RPMI7951 (cell line): ENCODE results near the gene SH2D4B. TPM values are rescaled to one million over a fixed set of nuclear protein-coding genes. Genes with fewer than 3 reads are reported as not detected.
"Not testable (repeated sequence)": the region's sequence is repeated elsewhere in the genome, so short reads cannot be mapped to it uniquely, and the experiment has no call there.

Experiments used
- DNase-seq: peaks from one replicate; pipeline ENCODE4 v3.0.0-alpha.2; 2012; ENCODE audit warnings: low read depth
- total RNA-seq: library from RNA; depleted of rRNA; stranded (reverse); fragments of >200 nt; shearing (Covaris generic); gene quantifications from 2 replicates; pipeline ENCODE4 v1.2.3, GENCODE V29; 2014

SH2D4B gene
- total RNA-seq, 1 experiment from 2014 or later = not detected

DNA sequence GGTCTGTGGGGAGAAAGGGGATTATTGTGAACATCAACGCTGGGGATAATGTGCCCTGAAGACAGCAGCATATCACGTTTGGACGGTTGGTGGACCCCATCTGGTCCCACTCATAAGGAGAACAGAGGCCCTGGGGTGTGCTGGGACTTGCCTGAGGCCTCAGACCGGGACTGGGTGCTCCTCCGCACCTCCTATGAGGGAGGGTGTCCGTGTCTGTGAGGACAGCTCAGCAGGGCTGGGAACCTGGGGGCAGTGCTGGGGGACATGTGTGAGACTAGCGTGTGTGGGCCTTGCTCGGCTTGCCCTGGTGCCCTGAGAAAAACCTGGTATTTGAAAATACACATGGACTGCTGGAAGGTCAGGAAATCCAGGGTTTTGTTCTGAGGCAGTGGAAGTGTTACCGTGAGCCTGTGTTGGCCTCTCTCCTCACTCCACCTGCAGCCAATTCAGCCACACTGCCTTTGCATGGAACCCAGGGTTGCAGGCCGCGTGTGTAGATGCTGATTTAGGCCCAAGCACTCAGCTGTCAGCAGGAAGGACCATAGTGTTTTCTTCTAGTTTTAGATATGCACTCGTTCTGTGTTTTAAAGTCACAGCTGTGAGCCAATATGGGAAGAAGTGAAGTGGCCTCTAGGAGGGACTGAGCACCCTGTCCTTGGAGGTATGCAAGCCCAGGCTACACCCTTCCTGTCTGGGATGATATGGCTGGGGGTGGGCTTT lies 13.4 kb upstream of the SH2D4B start:
- DNase-seq = no peak

DNA sequence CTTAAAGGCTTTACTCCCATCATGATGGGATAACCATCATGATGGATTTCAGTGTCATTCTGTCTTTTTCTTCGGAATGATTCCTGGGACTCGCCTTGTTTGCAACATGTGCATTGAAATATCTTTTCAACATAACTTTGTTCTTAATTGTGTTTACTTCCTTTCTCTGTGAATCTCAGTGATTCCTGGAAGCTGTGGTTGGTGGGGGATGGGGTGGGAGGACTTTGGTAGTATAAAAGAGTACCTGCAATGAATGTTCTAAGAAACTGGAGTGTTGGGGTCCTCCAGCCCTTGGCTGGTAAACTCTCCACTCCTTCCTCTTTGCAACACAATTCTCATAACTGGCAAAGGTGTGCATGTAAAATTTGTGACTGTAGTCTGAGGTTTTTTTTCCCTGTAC lies 11.5 kb upstream of the SH2D4B start:
- DNase-seq = no peak

DNA sequence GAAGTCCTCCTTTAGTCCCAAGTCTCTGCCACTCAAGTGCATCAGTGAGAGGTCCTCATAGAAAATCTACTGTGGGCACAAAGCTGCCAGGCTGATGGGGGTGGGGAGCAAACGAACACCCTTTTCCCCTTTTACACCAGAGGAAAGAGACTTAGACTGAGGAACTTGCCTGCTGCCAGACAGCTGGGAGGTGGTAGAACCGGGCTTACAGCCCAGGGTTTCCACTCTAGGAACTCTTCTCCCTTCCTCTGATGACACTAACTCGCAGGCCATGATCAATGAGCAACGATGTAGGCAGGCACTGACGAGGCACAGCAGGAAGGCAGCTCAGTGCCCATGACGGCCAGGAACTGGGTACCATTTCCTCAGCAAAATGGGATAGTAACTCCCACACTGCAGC lies 11.0 kb upstream of the SH2D4B start:
- no peak for DNase-seq

DNA sequence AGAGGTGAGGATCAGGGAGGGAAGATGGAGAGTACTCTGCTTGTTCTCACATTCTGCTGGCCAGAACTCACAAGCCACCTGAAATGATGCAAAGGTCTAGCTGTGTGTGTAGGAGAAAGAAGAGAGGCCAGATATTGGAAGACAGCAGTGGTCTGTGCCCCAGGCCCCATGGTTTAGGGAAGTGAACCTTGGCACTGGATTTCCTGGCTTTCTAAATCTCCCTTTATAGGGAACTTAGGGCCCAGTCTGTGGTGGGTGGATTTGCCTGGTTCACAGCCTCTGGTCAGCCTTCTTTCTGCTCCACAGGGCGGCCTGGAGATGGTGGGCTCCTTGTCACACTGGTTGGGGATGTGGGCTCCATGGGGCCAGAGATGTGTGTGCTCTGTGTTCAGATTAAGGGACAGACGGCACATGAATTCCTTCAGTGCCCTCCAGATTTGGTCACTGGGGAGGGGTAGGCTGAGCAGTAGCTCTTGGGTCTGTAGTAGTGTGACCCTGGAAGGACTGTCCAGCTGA lies 9.5 kb upstream of the SH2D4B start:
- no peak for DNase-seq

DNA sequence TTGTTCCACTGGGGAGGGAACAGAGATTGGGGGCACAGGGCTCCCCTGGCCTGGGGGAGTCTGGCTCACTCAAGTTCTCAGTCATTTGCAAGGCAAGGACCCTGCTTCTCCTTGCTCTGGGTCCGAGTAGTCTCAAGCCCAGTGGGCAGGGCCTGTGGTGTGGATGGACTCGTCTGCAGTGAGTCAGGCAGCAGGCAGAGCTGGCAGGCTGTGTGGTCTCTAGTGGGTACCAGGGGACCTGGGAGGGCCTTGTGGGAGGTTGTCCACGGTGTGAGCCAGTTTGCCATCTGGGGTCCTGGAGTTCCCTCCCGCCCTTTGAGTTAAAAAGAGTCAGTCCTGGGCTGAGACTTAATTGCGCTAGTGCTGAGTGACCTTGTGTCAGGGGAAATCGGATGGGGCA lies 8.8 kb upstream of the SH2D4B start:
- DNase-seq = no peak

DNA sequence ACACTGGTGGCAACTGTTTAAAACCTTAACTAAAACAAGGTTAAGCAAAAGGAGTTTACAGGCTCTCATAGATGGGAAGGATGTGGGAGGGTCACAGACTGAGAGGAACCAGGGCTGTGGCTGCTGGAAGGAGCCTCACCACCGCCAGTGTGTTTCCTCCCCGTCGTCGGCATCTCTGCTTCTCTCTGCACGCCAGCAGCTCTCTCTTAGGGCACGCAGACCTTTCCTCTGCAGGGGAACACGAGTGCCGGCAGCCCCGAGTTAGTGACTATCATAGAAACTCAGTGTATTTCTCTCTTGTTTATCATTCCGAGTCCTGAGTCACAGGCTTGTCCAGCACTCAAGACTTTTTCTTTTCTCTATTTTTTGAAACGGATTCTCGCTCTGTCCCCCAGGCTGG lies 8.1 kb upstream of the SH2D4B start:
- no peak for DNase-seq

DNA sequence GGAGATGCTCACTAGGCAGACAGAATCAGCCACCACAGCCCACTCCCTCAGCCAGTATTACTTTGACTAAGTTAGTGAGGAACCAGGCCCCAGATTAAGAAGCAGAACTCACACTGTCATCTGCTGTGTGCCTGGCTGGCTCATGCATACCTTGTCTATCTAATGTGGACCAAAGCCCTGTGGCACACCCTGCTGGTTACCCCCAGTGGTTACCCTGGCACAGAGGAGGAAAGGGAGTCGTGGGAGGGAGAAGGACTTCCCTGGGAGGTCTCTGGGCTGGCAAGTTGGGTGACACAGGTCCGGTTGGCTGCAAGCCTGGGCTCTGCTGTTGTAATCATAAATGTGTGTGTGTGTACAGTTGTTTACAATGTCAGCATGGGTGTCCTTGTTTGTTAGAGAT lies 7.5 kb upstream of the SH2D4B start:
- DNase-seq = peak; percentile 66

DNA sequence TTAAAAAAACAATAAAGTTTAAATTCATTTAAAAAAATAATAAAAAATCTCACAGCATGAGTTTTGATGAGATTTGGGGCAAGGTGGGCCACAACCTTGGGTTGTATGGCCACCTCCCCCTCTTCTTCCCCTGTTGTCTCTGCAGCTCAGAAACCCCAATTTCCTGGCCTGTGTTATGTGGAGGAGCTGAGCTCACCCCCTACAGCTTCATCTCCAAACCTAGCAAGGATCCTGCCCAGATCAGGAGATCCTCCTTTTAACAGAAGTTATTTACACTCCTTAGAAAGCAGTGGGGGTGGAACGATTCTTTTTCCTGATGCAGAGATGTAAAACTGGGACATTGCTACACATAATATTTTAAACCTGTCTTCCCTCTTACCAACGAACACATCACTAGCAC lies 6.9 kb upstream of the SH2D4B start:
- DNase-seq = no peak

DNA sequence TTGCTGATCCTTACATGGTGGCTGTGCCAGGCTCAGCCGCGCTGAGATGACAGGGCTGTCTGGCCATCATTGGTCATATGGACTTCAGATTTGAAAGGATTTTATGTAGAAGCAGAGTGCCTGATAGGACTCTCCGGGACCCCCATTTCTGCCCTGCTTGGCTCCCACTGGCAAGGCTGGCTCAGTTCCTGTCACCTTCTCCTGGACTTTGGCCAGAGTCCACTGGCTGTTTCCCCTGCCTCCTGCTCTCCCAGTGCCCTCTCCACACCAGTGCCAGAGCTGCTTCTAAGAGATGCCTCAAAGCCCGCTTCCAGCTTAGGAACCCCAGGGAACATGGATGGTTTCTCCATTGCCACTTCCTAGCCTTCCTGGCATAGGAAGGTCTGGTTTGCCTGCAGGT lies 5.1 kb upstream of the SH2D4B start:
- DNase-seq = no peak

DNA sequence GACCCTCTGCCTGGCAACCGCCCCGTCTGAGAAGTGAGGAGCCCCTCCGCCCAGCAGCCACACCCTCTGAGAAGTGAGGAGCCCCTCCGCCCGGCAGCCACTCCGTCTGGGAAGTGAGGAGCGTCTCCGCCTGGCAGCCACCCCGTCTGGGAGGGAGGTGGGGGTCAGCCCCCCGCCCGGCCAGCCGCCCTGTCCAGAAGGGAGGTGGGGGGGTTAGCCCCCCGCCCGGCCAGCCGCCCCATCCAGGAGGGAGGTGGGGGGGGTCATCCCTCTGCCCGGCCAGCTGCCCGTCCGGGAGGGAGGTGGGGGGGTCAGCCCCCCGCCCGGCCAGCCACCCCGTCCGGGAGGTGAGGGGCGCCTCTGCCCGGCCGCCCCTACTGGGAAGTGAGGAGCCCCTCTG lies 3.6 kb upstream of the SH2D4B start:
- DNase-seq = not testable (repeated sequence)

DNA sequence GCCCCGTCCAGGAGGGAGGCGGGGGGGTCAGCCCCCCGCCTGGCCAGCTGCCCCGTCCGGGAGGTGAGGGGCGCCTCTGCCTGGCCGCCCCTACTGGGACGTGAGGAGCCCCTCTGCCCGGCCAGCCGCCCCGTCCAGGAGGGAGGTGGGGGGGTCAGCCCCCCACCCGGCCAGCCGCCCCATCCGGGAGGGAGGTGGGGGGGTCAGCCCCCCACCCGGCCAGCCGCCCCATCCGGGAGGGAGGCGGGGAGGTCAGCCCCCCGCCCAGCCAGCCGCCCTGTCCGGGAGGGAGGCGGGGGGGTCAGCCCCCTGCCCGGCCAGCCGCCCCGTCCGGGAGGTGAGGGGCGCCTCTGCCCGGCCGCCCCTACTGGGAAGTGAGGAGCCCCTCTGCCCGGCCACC lies 3.1 kb upstream of the SH2D4B start:
- DNase-seq = not testable (repeated sequence)

DNA sequence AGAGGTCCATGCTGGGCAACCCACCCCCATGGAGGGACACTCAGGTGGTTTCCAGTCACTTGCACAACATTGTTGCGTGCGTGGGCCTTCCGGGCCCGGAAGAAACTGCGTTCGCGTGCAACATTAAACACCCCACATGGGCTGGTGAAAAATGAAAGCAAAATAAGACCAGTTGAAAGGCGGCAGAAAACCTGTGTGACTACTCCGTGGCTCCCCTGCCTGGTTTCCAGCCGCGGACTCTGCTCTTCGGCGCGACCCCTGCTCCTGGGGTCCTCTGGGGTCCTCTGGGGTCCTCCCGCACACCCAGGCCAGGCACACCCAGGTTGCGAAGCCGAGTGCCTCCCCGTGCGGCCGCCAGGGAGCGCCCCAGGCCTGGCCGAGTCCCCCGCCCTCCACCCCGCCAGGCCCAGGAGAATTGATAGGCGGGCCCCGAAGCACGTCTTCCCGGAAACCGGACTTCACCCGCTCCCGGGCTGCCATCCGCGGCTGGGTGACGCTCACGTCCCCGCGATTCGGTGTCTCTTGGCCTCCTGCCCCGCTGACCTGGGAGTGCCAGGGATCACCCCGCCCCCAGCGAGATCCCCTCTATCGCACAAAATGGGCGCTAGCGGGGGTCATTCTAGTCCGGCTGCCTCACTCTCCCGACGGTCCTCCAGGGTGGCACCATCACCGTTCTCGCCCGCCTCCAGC lies 1.9 kb upstream of the SH2D4B start:
- DNase-seq = peak; percentile 81

DNA sequence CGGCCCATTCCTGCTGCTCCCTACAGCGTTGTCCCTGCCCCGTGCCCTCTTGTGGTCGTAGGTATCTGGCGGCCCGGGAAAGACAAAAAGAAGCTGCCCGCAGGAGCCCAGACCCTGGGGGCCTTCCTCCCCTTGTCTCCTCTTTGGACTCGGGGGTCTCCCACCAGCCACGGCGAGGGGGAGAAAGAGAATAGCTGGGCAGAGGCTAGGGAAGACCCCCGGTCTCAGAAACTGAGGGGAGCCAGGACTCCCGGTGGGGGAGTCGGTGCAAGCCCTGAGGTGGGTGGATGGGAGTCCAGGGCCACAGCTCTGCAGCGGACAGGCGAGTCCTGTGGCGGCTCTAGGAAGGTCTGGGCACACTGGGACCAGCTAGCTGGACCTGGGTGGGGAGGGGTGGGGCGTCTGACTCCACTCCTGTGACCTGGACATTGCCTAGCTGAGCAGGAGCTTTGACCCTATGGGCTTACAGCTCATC lies 1.3 kb upstream of the SH2D4B start:
- DNase-seq = no peak

DNA sequence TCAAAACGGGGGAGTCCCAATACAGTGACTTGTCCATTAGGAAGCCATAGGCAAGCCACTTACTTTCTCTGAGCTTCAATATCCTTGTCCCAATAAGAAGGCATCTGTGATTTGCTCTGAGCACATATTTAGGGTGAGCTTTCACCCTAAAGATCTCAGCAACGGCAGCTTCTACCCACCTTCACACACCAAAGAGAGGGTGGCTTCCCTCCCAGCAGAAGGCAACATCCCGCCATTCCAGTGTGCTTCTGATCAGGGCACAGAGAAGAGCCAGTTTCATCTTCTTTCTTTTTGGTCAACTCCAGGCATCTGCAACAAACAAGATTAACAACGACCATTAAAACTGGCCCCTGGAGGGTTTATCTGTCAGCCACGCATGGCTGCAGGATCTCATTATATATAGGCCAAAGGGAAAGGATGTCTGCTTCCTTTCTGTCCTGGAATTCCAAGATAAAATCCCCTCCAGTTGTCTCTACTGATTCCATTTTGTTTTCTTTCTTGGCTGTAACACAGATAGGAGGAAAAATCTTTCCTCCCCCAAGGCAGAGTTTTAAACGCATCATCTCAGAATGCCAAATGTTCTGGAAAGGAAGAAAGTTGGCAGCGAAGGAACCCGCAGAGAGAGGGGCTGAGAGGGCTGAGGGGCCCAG lies 491 bp upstream of the SH2D4B start:
- DNase-seq = no peak

DNA sequence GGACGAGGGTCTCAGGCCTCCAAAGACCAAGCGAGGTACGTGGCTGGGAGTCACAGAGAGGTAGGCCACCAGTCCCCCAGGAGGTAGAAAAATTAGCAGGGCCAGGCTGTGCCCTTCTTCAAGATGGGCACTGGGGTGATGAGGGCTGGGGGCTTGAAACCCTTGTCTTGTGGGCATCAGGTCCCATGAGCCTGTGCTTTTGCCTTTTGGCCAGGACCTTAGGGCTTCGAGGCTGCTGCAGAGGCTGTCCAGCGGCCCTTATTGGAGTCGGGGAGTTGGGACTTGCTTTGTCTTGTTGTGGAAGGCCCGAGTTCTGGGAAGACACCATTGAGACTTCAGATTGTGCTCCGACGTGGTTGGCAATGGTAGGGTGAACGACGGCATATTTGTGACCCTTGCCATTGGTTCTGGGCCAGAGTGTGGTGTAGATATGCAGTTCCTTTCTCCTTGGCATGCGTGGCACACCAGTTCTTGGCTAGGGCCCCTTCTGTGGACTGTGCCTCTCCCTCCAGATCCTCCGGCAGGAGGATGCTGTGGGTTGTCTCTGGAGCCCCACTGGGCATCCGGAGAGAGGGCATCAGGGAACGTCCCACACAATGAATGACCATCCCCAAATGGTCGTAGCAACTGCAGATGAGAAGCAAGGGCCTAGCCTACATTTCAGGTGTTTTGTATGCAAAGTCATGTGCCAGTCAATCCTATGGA lies 931 bp downstream of the SH2D4B start:
- DNase-seq = no peak

DNA sequence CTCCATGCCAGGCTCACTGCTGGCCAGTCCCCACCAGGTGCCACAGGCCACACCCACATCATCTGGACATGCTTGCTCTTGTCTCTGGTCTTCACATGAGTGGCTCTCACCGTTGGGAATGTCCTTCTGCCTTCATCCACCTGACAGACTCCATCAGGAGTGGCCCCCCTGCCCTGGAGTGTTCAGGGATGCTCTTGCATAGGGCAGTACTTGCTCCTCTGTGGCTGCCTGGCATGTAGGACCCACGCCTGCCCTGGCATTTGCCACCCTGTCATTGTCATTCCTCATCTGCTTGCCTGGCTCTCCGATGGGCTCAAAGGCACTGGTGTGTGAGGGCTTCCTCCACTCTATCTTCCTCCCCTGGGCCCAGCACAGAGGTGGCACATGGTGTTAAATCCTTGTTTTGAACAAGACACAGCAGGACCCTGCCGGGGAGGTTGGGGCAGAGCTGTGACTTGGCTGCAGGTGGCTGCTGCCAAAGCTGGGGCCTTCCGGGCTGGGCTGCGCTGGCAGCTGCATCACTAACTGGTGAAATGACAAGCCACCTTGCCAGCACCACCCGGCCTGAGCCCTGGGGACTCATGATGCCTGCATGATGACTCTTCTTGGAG lies 1.8 kb downstream of the SH2D4B start:
- no peak for DNase-seq

DNA sequence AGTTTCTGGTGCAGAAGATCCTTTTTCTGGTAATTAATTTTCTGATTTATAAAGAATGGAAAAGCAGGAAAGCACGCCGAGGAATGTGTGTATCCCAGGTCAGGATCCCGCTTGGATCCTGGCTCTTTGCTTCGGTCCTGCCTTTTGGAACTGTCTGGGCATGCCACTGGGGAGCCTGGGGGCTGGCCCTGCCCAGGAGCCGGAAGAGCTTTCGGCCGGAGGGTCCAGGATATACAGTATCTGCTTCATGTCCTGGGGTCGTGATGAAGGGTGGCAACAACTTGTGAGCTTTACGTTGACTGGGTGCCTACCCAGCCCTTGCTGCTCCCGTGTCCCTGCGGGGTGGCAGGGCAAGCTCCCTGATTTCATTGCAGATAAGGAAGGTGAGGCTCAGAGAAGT lies 2.4 kb downstream of the SH2D4B start:
- DNase-seq = no peak

DNA sequence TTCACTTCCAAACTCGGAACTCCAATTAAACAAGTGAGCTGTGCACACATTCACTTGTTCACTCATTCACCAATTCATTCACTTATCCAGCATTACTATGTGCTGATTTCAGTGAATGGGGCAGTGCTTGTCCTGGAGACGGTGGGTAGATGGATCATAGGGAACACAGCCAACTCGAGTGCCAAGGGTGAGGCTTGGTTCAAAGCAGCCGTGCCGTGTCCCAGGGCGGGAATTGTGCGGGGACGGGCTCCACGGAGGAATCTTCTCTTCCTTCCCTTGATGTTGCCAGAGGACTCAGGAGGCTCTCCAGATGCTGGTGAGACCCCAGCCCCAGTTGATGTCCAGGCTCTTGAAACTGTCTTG lies 2.9 kb downstream of the SH2D4B start:
- no peak for DNase-seq

DNA sequence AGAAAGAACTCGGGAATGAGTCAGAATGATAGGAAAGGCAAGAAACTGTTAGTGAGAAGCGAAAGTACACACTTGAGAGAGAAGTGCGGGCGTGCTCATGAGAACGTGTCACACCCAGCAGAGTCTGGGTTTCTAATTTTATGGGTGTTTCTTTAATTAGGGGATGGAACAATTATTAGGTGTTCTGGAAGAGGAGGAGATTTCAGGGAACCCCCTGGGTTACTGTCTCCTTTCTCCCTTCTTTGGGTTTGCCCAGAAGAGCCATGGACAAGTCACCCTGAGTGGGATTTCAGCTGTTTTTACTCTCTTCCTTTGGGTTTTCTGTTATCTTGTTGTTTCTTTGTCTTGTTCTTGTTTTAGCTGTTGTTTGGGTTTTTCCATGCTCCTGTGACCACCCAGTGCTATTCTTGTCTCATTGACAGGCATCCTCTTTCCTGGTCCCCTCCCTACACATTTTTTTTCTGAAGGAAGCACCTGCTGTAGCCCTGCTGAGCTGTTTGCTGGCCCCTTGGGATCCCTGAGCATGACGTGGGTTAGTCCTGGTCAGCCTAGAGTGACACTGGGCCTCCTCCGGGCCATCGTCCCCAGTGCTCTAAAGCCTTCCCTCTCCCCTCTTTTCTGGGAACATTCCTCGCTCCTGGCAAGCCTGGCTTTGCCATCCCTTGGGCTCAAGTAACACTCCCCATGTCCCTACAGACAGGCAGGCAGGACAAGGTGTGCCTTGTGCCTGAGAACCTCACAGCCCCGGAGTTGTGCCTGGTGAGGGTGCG lies 3.5 kb downstream of the SH2D4B start:
- DNase-seq = no peak

DNA sequence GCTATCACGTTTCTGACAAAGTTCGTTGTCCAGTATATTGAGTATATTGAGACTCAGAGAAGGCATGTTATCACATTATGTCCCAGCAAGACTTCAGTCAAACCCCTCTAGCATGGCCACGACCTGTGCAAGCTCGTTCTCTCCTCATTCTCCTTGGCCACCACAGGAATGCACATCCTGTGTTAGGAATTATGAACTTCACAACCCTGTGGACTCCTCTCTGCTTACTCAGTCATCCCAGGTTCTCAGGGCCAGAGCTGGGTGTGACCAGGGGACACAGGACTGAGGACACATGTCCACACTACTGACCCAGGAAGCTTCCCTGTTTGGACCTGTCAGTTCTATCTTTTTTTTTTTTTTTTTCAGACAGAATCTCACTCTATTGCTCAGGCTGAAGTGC lies 4.4 kb downstream of the SH2D4B start:
- peak; percentile 33 for DNase-seq
